ENCODE results near the gene CDC42BPB.
A peak's percentile ranks its signal among the peaks of the same experiment; 100 is the strongest.

The CDC42BPB gene

GRCh38 chr14:103057372-103058163 is at the start of gene CDC42BPB:
CDC42BPB (minus strand) TSS chr14:103057549; CDS start chr14:103057173, 376 bp downstream.
- Histone ChIP-seq H3K27me3 (ENCODE audit: control insufficient read depth, insufficient read depth, low read length) (no peaks in the 10 kb centered on the region), H3K9ac (ENCODE audit: low read length) (peak within 1 kb of the TSS; percentile 63), H3K27ac (ENCODE audit: low read depth, low read length) (peak within 1 kb of the TSS; percentile 73), H3K4me3 (ENCODE audit: low read length) (peak within 1 kb of the TSS; percentile 73), H3K4me1 (ENCODE audit: control insufficient read depth, insufficient read depth, low read length) (peaks cover 17% of the 10 kb centered on the region), H3K36me3 (ENCODE audit: control insufficient read depth, insufficient read depth, low read length) (no peaks in the 10 kb centered on the region)

DNA sequence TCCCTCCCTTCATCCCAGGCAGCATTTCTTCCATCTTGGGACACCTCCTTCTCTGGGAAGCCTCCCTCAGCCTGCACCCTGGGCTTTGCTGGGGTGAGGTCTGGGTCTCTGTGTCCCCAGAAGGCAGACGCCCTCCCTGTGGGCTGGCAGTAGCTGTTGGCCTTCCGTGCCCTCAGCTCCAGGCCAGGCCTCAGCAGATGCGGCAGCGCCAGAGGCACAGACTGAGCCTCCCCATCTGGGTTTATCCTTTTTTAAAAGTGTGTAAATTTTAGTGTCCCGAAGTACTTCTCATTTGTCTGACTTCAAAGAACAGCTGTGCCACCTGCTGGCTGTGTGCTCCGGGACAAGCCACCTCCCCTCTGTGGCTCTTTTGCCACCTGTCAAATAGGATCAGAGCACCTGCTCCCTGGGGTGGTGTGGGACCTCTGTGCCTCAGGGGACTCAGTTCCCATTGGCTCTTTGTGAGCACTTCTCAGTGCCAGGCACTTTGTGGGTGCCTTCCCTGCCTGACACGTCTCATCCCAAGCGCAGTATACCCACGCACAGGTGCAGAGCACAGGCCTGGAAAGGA is 48.3 kb upstream of the CDC42BPB start:
- Histone ChIP-seq H3K36me3 (ENCODE audit: control insufficient read depth, insufficient read depth, low read length) (no peaks in the 10 kb centered on the region), H3K27me3 (ENCODE audit: control insufficient read depth, insufficient read depth, low read length) (peaks cover 23% of the 10 kb centered on the region), H3K27ac (ENCODE audit: low read depth, low read length) (no peak overlapping the region), H3K4me1 (ENCODE audit: control insufficient read depth, insufficient read depth, low read length) (peaks cover 2% of the 10 kb centered on the region), H3K9ac (ENCODE audit: low read length) (no peak overlapping the region), H3K4me3 (ENCODE audit: low read length) (no peak overlapping the region)

DNA sequence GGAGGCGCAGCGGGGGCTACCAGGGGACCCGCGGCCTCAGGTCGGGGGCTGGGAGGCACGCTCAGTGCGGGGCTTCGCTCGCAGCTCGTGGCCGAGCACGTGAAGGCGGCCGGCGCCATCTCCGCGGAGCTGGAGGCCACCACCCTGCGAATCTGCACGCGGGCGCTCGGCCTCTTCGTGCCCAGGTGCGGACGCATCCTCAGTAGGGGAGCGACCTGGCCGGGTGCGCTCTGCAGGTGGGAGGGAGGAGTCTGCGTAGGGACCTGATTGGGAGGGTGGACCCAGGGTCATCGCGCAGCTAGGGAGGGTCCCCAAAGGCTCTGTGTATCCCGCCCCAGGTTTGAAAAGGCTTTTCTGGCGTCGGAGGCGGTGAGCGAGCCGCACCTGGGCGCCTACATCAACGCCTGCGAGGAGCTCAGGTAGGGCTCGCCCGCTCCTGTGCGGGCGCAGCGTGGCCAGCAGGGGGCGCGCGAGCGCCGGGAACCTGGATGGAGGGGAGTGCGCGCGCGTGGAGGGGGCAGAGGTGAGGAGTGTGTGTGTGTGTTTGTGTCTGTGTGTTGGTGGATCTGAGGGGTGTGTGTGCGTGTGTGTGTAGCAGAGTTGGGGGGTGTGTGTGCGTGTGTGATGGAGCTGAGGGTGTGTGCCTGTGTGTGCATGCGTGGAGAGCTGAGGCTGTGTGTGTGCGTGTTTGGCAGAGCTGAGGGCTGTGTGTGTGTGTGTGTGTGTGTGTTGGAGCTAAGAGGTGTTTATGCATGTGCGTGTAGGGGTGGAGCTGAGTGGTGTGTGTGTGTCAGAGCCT is 47.5 kb upstream of the CDC42BPB start:
- H3K27ac ChIP-seq (ENCODE audit: low read depth, low read length): no peak overlapping the region
- H3K9ac ChIP-seq (ENCODE audit: low read length): no peak overlapping the region
- no peak overlapping the region for H3K4me3 ChIP-seq (ENCODE audit: low read length)
- no peaks in the 10 kb centered on the region for H3K4me1 ChIP-seq (ENCODE audit: control insufficient read depth, insufficient read depth, low read length)
- H3K27me3 ChIP-seq (ENCODE audit: control insufficient read depth, insufficient read depth, low read length): peaks cover 23% of the 10 kb centered on the region
- no peaks in the 10 kb centered on the region for H3K36me3 ChIP-seq (ENCODE audit: control insufficient read depth, insufficient read depth, low read length)

DNA sequence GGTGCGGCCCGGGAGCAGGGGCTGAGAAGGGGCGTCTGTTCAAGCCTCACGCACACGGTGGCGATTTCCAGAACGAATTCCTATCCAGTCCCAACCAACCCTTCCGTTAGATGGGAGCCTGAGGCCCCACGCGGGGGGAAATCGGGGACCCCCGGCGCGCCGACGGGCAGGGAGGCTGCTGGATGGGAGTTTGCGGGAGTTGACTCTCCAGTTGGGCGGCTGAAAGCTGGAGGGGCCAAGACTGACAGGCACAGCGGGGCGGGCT is 47.0 kb upstream of the CDC42BPB start:
- H3K27ac ChIP-seq (ENCODE audit: low read depth, low read length): no peak overlapping the region
- peaks cover 23% of the 10 kb centered on the region for H3K27me3 ChIP-seq (ENCODE audit: control insufficient read depth, insufficient read depth, low read length)
- no peaks in the 10 kb centered on the region for H3K4me1 ChIP-seq (ENCODE audit: control insufficient read depth, insufficient read depth, low read length)
- H3K4me3 ChIP-seq (ENCODE audit: low read length): no peak overlapping the region
- H3K36me3 ChIP-seq (ENCODE audit: control insufficient read depth, insufficient read depth, low read length): no peaks in the 10 kb centered on the region
- no peak overlapping the region for H3K9ac ChIP-seq (ENCODE audit: low read length)

DNA sequence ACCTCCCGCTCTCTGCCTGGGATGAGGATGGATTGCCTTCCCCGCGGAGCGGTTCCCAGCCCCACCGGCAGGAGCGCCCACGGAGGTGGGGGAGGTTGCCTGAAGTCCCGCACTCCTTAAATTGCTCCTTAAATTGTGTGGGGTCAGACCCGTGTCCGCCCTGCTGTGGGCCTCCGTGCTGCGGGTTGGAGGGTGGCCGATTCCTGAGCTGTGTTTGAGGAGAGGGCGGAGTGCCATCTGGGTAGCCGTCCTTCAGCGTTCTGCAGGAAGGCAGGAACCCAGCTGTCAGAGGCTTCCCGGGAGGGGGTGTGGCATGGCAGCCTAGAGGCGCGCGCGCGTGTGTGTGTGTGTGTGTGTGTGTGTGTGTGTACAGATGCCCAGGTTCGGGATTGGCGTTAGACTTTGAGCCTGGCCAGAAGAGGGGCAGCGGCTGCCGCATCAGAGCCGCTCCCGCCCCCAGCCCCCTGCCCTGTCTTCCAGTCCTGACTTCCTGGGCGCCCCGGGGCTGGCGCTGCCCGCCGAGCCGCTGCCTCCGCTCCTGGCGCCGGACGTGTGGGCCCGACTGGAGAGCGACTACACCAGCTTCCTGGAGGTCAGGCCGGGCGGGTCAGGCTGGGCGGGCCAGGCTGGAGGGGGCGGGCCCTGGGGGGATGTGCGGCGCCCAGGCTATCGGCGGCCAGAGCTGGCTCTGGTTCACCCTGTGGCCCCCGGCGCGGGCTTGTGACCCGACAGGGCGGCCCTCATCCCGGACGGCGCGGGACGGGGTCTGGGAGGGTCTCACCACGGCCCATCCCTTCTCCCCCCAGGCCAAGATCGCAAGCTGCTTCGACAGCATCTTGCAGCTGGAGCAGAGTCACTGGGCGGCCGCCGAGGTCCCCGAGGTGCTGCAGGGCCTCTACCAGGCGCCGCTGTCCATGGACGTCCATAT is 46.4 kb upstream of the CDC42BPB start:
- Histone ChIP-seq H3K4me3 (ENCODE audit: low read length) (peak overlapping the region; percentile 1), H3K27me3 (ENCODE audit: control insufficient read depth, insufficient read depth, low read length) (peaks cover 23% of the 10 kb centered on the region), H3K27ac (ENCODE audit: low read depth, low read length) (no peak overlapping the region), H3K4me1 (ENCODE audit: control insufficient read depth, insufficient read depth, low read length) (no peaks in the 10 kb centered on the region), H3K36me3 (ENCODE audit: control insufficient read depth, insufficient read depth, low read length) (no peaks in the 10 kb centered on the region), H3K9ac (ENCODE audit: low read length) (no peak overlapping the region)

GRCh38 chr14:103102689-103103260 is 45.4 kb upstream of the CDC42BPB start:
- H3K9ac ChIP-seq (ENCODE audit: low read length): no peak overlapping the region
- no peak overlapping the region for H3K27ac ChIP-seq (ENCODE audit: low read depth, low read length)
- H3K27me3 ChIP-seq (ENCODE audit: control insufficient read depth, insufficient read depth, low read length): peaks cover 23% of the 10 kb centered on the region
- no peaks in the 10 kb centered on the region for H3K4me1 ChIP-seq (ENCODE audit: control insufficient read depth, insufficient read depth, low read length)
- no peaks in the 10 kb centered on the region for H3K36me3 ChIP-seq (ENCODE audit: control insufficient read depth, insufficient read depth, low read length)
- H3K4me3 ChIP-seq (ENCODE audit: low read length): no peak overlapping the region

DNA sequence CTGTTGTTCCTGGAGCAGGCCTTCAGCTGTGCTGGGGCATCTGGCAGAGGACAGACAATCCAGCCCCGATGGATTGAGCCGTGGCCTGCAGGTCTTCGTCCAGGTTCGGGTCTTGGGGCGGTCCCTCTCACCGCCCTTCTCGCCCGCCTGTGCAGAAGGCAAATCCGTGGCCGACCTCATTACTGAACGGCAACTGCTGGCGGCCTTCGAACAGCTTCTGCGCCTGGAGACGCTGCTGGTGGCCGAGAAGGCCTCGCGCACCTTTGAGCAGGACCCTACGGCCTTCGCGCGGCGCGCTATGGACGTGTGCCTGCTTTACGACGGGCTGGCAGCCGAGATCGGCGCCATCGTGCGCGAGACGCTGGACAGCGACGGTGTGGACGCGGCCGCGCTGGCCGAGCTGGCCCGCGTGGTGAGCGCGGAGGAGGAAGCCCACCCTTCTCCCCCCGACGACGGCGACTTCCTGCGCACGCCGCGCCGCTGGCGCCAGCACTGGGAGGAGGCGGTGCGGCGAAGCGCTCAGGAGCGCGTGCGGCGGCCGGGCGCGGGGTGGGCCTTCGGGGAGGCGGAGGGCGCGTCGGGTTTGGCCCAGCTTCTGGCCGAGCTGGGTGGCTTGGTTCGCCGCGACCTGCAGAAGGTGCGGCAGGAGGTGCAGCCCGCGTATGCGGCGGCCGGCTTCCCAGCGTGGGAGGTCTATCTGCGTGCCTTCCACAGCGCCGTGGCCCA is 44.8 kb upstream of the CDC42BPB start:
- Histone ChIP-seq H3K36me3 (ENCODE audit: control insufficient read depth, insufficient read depth, low read length) (no peaks in the 10 kb centered on the region), H3K27ac (ENCODE audit: low read depth, low read length) (no peak overlapping the region), H3K4me1 (ENCODE audit: control insufficient read depth, insufficient read depth, low read length) (no peaks in the 10 kb centered on the region), H3K4me3 (ENCODE audit: low read length) (no peak overlapping the region), H3K9ac (ENCODE audit: low read length) (no peak overlapping the region), H3K27me3 (ENCODE audit: control insufficient read depth, insufficient read depth, low read length) (peaks cover 23% of the 10 kb centered on the region)

DNA sequence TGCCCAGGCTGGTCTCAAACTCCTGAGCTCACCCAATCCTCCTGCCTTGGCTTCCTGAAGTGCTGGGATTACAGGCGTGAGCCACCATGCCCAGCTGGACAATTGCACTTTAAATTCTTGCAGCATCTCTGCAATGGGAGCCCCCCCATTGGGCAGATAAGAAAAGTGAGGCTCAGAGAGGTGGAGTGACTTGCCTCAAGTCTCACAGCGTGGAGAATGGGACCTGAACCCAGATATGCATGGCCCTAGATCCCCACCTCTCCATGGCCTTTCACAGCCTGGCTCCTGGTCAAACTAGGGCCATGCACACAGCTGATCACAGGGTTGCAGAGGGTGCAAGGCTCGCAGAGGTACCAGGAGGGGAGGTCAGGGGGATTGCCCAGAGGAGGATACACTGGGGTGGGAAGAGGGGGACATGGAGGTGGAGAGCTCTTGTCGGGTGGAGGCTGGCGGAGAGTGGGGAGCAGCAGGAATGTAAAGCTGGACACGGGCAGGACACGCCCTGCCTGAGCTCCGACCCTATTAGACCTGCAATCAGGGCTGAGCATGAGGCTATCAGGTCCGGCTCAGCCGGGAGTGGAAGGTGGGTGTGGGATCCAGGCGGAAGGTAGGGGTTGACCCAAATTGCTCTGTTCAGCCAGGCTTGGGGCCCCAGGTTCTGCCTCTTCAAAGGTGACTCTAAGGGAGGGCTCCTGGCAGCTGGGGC is 44.1 kb upstream of the CDC42BPB start:
- no peak overlapping the region for H3K4me3 ChIP-seq (ENCODE audit: low read length)
- peaks cover 23% of the 10 kb centered on the region for H3K27me3 ChIP-seq (ENCODE audit: control insufficient read depth, insufficient read depth, low read length)
- H3K4me1 ChIP-seq (ENCODE audit: control insufficient read depth, insufficient read depth, low read length): no peaks in the 10 kb centered on the region
- no peak overlapping the region for H3K27ac ChIP-seq (ENCODE audit: low read depth, low read length)
- H3K9ac ChIP-seq (ENCODE audit: low read length): no peak overlapping the region
- H3K36me3 ChIP-seq (ENCODE audit: control insufficient read depth, insufficient read depth, low read length): no peaks in the 10 kb centered on the region

DNA sequence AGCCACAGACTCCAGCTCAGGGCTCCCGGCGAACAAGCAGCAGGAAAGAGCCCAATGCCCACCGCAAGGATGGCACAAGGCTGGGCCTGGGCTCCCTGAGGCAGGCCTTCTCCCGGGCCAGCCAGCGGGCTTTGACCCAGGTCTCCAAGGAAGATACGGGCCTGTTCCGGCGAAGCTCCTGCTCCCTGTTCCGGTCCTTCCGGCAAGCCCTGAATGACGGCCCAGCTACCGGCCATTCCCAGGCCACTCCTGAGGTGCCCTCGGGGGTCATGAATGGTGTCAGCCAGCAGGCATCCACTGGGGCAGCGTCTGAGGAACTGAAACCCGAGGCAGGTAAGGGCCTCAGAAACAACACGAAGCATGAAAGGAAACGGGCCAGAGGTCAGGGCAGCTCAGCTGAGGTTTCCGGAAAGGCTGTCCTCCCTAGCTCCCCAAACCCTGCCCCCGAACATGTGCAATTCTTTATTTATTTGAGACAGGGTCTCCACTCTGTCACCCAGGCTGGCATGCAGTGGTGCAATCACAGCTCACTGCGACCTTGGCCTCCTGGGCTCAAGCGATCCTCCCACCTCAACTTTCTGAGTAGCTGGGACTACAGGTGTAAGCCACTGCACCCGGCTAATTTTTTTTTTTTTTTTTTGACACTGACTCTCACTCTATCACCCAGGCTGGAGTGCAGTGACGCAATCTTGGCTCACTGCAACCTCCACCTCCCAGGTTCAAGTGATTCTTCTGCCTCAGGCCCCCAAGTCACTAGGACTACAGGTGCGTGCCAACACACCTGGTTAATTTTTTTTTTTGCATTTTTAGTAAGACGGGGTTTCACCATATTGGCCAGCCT is 43.2 kb upstream of the CDC42BPB start:
- Histone ChIP-seq H3K36me3 (ENCODE audit: control insufficient read depth, insufficient read depth, low read length) (no peaks in the 10 kb centered on the region), H3K4me1 (ENCODE audit: control insufficient read depth, insufficient read depth, low read length) (no peaks in the 10 kb centered on the region), H3K4me3 (ENCODE audit: low read length) (no peak overlapping the region), H3K9ac (ENCODE audit: low read length) (no peak overlapping the region), H3K27me3 (ENCODE audit: control insufficient read depth, insufficient read depth, low read length) (peaks cover 23% of the 10 kb centered on the region), H3K27ac (ENCODE audit: low read depth, low read length) (no peak overlapping the region)

DNA sequence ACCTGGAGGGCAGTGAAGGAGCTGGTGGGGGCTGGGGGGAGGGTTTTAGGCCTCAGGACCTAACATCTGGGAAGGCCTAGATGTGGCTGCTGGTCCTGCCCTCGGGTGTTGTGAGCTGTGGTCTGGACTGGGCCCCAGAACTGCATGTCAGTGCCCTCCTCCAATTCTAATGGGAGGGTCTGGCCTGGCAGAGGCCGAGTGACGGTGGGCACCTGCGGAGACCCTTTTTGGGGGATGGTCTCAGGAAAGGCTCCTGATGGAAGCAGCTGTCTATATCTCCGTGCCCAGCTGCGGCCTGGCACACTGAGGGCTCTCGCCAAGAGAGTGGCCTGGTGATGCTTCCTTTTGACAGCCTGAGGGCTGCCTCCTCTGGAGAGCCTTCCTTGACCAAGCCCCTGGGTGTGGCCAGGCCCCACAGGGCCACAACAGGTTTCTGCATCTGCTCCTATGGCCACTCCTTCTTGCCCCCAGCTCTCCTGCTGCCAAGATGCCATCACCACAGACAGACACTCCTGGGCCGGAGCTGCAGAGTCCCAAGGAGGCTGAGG is 42.5 kb upstream of the CDC42BPB start:
- Histone ChIP-seq H3K27me3 (ENCODE audit: control insufficient read depth, insufficient read depth, low read length) (peaks cover 23% of the 10 kb centered on the region), H3K4me3 (ENCODE audit: low read length) (no peak overlapping the region), H3K9ac (ENCODE audit: low read length) (no peak overlapping the region), H3K4me1 (ENCODE audit: control insufficient read depth, insufficient read depth, low read length) (no peaks in the 10 kb centered on the region), H3K36me3 (ENCODE audit: control insufficient read depth, insufficient read depth, low read length) (no peaks in the 10 kb centered on the region), H3K27ac (ENCODE audit: low read depth, low read length) (no peak overlapping the region)
